GM19372 (cell line): ENCODE data around the gene GABBR2.
"Not testable (repeated sequence)": the region's sequence is repeated elsewhere in the genome, so short reads cannot be mapped to it uniquely, and the experiment has no call there.

Experiments used
- ATAC-seq: cut with Tn5 transposase; IDR thresholded peaks from one replicate; pipeline ENCODE4 v1.9.1; 2021; ENCODE audit warnings: mild to moderate bottlenecking, low read depth, moderate library complexity; ENCODE audit not compliant: unreplicated experiment

GABBR2 gene

DNA sequence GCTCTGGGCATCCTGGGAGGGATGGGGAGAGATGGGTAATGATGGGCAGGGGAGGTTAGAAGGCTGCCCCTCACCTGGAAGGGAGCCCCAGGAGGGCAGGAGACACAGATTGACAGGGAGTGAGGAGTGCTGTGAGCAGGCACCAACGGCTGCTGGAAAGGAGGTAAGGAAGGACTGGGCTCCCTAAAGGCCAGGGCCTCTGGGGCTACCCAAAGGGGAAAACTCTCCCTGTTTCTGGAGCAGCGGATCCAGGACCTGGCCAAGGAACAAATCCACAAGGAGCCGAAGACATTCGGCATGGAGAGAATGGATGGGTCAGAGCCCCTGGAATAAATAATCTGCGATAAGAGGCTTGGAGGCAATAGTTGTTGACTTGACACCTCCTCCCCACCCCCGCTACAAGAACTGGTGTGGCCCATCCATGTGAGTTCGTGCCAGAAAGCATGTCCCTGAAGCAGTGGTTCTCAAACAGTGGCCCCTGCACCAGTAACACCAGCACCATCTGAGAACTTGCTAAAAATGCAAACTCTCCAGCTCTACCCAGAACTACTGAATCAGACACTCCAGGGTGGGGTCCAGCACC lies 208.3 kb downstream of the GABBR2 start:
- no peak for ATAC-seq

DNA sequence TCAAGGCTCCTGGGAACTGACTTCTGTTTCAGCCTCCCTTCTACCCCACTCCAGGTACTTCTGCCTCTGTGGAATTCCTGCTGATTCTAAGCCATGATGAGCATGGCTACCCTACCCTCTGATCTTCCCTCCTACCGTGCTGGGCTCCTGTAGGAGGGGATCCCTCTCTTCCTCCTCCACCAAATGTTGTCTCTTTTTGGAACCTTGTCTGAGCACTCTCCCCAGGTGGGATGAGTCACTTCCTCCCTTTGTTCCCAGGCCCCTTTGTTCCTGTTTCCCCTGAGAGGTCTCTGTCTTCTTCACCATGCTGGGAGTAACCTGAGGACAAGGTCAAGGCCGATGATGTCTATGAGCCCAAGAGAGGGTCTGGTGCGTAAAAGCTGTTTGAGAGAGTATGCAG lies 213.2 kb downstream of the GABBR2 start:
- no peak for ATAC-seq

DNA sequence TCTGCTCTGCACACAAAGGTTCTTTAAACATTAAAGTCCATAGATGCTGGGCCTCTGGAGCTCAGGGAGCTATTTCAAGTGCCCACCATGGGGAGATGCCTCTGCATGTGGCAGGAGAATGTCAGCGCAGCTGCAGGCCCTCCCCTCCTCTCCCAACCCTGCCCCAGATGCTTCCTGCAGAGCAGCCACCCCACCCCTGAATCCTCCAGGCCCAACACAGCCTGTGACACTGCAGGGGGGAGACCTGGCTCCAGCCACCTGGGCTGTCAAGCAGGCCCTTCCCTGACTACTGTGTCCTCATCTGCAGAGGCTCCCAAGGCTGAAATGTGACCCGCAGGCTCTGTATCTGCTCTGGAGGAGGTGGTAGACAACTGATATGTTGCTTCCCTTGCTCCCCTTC lies 213.9 kb downstream of the GABBR2 start:
- ATAC-seq, result no peak

DNA sequence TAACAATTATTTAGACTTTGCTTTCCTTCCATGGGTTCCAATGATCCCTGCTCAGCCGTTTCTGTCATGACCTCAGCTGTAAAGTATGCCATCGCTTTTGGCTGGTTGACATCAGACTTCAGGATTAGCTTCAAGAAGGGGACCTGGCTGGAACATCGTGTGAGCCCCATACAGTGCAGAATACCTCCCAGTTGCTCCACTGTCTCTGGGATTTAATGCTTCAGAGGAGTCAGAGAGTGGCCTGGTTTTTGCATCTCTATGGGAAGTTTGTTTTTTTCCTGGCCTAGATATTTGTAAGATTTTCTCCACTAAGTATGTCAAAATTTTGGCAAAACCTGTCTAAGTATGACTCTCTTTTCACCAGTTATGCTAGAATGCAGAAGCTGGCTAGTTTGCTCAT lies 216.9 kb downstream of the GABBR2 start:
- no peak for ATAC-seq

DNA sequence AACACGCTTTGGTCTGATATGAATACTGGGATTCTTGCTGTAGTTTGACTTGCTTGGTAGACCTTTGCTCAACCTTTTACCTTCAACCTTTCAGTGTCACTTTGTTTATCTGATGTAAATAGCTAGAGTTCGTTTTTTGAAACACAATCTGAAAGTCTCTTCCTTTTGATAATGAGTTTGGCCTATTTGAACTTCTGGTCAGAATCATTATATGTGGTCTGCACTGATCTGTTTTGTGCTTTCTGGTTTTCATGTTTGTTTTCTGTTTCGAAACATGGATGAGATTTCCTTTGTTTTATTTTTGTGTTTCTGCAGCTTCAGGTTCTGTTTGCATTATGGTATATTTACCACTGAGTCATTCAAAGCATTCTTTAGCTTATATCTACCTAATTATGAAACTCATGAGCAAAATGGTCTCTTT lies 217.5 kb downstream of the GABBR2 start:
- no peak for ATAC-seq

DNA sequence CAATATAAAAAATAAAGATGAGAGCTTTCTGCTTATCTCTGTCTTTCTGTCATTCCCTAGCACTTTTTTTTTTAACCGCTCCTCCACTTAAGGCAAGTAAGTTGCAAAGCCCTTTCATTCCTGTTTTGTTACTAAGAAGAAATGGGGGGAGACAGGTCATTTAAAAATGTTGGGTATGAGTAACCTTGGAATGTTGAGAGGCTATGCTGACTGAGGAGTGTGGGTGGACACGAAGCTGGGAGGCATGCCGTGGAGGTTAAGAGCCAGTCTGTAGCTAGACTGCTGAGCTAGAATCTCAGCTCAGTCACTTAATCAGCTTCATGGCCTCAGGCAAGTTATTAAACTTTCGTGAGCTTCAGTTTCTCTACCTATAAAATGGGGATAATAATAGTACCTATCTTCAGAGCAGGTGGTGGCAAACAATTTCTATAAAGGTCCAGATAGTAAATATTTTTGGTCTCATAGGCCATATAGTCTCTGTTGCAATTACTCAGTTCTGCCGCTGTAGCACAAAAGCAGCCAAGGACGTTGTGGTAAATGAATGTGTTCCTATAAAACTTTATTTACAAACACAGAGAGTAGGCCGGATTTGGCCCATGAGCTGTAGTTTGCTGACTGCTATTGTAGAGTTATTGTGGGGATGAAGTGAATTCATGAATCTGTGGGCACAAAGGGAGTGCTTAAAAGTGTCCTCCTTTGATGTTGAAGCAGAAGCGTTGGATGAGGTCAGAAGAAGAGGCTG lies 220.0 kb downstream of the GABBR2 start:
- no peak for ATAC-seq

GRCh38 chr9:98485706-98486105 lies 223.0 kb downstream of the GABBR2 start:
- ATAC-seq, result no peak

DNA sequence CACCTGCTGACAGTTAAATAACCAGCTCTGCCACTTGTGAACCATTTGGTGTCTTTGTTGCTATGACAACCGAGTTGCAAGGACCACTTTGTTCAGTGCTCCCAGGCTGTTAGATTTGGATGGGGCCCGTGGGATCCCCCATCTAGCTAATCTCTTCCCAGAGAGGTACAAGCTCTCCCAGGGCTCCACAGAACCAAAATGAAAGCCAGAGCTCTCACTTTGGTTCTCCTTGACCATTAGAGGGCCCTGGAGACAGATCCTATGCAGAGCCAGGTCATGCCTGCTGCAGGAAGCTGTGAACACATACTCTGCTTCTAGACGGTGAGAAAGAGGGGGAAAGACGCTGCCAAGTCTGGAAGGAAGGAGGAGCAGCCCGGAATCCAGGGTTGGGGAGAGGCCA lies 224.6 kb downstream of the GABBR2 start:
- no peak for ATAC-seq

DNA sequence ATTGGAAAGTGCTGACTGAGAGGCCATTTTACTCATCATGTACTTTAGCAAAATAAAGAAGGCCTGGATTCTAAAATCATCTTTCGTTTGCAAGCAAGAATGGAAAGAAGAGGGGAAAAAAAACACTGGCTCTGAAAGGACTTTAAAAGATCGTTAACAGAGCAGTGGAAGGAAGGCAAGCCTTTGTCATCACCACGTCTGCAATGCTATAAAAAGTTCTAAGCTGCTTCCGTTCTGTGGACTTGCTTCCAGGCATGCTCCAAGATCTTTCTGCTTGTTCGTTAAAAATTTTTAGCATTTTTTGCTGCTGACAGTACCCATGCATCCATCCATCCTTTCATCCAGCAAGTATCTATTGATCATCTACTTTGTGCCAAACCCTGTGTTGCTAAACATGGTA lies 226.5 kb downstream of the GABBR2 start:
- no peak for ATAC-seq

GRCh38 chr9:98481676-98482075 lies 227.1 kb downstream of the GABBR2 start:
- ATAC-seq, result no peak

DNA sequence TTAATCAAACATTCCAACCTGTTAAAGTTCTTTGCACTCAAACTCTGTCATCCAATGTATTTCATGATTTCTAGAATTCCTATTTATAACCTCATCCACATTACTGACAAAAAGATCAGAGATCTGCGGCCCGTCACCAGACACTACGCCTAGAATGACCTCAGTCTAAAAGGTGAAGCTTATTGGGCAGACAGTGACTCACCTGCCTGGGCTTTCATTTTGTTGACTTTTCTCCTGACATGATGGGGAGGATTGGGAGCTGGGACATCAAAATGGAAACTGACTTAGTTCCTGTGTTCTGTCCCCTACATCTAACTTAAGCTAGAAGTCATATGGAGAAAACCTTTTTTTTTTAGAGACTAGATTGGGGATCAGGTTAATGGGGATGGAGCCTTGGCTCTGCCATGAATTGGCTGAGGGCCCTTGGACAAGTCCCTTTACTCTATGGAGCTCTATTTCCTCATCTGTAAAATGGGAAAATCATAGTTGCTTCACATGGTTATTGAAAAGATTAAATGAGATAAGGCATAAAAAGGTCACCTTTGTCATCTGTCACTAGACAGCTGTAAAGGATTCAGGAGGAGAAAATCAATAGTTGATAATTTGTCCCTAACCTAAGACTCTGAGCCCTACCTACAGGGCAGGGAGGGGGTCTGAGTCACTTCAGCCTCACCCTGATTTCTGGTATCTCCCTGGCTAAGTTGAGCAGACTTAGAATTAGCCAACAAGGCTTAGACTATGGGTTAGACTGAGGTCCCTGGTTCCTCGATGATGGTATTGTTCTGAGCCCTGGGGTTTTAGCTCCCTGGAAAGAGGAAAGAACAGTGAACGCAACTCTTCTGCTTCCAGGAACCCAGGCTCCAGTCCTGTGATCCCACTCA lies 228.5 kb downstream of the GABBR2 start:
- ATAC-seq, result no peak

- no peak for ATAC-seq
Observed at GRCh38 chr9:98479449-98479848, 229.3 kb downstream of the GABBR2 start.

GRCh38 chr9:98477884-98478283 lies 230.9 kb downstream of the GABBR2 start:
- no peak for ATAC-seq

DNA sequence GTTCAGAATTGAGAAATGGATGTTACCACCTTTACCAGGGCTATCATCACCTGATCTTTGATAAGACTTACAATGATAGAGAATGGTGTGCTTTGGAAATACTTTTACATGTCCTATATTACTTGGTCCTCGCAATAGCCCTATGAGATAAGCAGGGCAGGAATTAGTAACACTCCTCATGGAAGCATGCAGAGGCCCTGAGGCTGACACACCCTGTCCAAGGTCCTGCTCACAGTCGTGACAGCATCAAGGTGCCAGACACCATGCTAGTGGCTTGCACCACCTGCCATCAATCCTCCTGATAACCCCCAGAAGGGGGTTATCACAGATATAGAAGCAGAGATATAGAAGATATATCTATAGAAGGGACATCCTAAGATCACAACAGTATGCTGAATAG lies 236.5 kb downstream of the GABBR2 start:
- no peak for ATAC-seq

DNA sequence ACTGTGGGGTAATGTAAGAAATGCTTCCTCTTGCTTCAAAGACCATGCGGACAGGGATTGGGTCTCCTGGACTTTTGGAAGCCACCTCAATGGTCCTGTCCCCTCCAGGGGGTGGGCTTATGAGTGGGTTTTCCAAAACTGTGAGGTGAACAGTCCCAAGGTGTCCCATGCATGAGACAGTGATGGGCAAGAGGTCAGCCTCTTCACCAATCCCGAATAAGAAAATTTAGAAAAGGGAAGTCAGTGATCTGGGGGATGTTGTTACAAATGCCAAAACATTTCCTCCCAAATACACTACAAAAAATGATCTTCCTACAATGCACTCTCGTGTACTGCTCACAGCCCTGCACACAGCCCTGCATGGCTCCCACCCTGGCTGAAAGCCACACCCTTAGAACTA lies 237.6 kb downstream of the GABBR2 start:
- no peak for ATAC-seq

DNA sequence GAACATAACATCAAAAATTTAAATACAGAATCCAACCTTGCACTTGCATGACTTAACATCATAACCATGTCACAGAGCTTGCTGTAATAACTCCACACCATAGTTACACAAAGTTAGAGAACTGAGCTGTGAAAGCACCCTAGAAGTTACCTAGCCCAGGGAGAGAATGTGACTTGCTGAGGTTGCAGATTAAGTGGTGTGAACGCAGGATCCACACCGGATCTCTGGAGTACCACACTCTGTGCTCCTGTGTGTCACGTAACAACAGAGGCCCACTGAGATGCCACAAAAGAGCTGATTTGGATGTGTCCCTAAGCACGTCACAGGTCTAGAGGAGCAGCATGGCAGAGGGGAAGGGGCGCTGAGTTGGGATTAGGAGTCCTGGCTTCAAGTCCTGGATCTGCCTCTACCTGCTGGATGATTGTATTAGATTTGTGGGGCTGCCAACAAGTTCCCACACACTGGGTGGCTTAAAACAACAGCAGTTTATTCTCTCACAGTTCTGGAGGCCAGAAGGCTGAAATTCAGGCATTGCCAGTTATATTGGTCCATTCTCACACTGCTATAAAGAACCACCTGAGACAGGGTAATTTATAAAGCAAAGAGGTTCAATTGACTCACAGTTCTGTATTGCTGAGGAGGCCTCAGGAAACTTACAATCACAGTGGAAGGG lies 240.0 kb downstream of the GABBR2 start:
- no peak for ATAC-seq

DNA sequence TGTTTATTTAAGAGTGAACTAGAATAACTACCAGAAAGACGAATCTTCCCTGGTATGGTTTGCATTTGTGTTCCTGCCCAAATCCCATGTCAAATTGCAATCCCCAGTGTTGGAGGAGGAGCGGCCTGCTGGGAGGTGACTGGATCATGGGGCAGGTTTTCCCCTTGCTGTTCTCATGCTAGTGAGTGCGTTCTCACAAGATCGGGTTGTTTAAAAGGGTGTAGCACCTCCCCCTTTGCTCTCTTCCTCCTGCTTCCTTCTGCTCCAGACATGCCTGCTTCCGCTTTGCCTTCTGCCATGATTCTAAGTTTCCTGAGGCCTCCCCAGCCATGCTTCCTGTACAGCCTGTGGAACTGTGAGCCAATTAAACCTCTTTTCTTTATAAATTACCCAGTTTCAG lies 242.9 kb downstream of the GABBR2 start:
- ATAC-seq, result no peak

DNA sequence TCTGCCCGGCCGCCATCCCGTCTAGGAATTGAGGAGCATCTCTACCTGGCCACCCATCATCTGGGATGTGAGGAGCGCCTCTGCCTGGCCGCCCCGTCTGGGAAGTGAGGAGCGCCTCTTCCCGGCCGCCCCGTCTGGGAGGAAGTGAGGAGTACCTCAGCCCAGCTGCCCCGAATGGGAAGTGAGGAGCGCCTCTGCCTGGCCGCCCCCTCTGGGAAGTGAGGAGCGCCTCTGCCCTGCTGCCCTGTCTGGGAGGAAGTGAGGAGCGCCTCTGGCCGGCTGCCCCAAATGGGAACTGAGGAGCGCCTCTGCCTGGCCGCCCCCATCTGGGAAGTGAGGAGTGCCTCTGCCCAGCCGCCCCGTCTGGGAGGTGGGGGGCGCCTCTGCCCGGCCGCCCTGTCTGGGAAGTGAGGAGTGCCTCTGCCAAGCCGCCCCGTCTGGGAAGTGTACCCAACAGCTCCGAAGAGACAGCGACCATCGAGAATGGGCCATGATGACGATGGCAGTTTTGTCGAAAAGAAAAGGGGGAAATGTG lies 244.5 kb downstream of the GABBR2 start:
- not testable (repeated sequence) for ATAC-seq

GRCh38 chr9:98462310-98462709 lies 246.4 kb downstream of the GABBR2 start:
- ATAC-seq, result no peak

- no peak for ATAC-seq
Observed at GRCh38 chr9:98460704-98461103, 248.0 kb downstream of the GABBR2 start.
